Stomach smooth muscle (tissue), 2 donors: ENCODE results near the gene MEF2C.
A peak's percentile ranks its signal among the peaks of the same experiment; 100 is the strongest.
"Not testable (repeated sequence)": the region's sequence is repeated elsewhere in the genome, so short reads cannot be mapped to it uniquely, and the experiment has no call there.

Source experiments
- H3K27ac ChIP-seq: one replicate; pipeline ENCODE4 v1.7.0; 2013; ENCODE audit warnings: mild to moderate bottlenecking, low read length, inconsistent platforms
- H3K27me3 ChIP-seq, 2 donors: one replicate each; pipeline ENCODE4 v1.7.0; 2013; ENCODE audit warnings: low read length in 2 of 2; ENCODE audit not compliant: insufficient read depth in 2 of 2, control insufficient read depth in 1 of 2
- H3K36me3 ChIP-seq, 2 donors: one replicate each; pipeline ENCODE4 v1.7.0; 2013; ENCODE audit warnings: low read length in 2 of 2; ENCODE audit not compliant: control insufficient read depth in 2 of 2, insufficient read depth in 2 of 2
- H3K4me1 ChIP-seq: one replicate; pipeline ENCODE4 v1.7.0; 2013; ENCODE audit warnings: low read length; ENCODE audit not compliant: control insufficient read depth, insufficient read depth
- H3K4me3 ChIP-seq, 2 donors: one replicate each; pipeline ENCODE4 v1.7.0; 2013; ENCODE audit warnings: low read length in 2 of 2
- H3K9ac ChIP-seq, 2 donors: one replicate each; pipeline ENCODE4 v1.7.0; 2013; ENCODE audit warnings: low read length in 2 of 2, mild to moderate bottlenecking in 1 of 2
- H3K9me3 ChIP-seq, 2 donors: one replicate each; pipeline ENCODE4 v1.7.0; 2013; ENCODE audit warnings: low read length in 2 of 2; ENCODE audit not compliant: control insufficient read depth in 2 of 2
- donor health status: healthy.
- donor health status: Pancreatic carcinoma.

The MEF2C gene

GRCh38 chr5:88904478-88904877 is 21.5 kb upstream of the MEF2C start:
- not testable (repeated sequence) for H3K4me3 ChIP-seq, H3K9me3 ChIP-seq, H3K27me3 ChIP-seq, H3K36me3 ChIP-seq, H3K9ac ChIP-seq, H3K4me1 ChIP-seq, H3K27ac ChIP-seq

GRCh38 chr5:88903966-88904365 is 21.0 kb upstream of the MEF2C start:
- H3K27me3 ChIP-seq, H3K27ac ChIP-seq, H3K4me1 ChIP-seq, H3K9me3 ChIP-seq, H3K9ac ChIP-seq, H3K36me3 ChIP-seq, H3K4me3 ChIP-seq: not testable (repeated sequence)

GRCh38 chr5:88901077-88901476 is 18.1 kb upstream of the MEF2C start:
- not testable (repeated sequence) for H3K36me3 ChIP-seq, H3K4me1 ChIP-seq, H3K9ac ChIP-seq, H3K27ac ChIP-seq, H3K9me3 ChIP-seq, H3K4me3 ChIP-seq, H3K27me3 ChIP-seq

DNA sequence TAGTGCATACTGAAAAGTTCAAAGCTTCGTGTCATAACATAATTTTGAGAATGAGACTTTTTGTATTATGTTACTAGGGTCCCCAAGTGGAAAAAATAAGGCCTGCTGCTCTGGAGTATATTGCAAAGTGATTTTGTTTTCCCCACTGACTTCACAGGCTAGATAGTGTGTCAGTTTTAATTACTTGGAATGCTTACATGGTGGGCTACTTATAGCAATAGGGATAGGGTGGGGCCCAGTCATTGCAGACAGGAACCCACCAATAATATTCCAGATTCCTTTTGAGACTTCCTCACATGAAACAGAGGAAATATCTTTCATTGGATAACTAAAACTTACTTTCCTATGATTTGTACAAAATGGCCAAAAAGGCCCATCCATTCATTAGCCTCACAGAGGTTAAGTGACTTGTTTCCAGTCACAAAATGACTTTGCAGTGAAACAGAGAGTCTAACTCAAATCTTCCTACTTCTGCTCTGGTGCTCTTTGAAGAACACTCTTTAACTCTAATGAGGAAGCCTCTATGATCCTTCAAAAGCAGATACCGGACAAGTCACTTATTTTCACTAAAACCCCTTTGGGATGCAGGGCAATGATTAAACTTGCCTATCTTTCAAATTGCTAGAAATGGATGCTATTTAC is 16.2 kb upstream of the MEF2C start:
- Histone ChIP-seq H3K4me3 (no peak overlapping the region), H3K36me3 (no peaks in the 10 kb centered on the region), H3K27ac (no peak overlapping the region), H3K27me3 (no peaks in the 10 kb centered on the region), H3K9me3 (no peaks in the 10 kb centered on the region), H3K4me1 (no peaks in the 10 kb centered on the region), H3K9ac (no peak overlapping the region)

DNA sequence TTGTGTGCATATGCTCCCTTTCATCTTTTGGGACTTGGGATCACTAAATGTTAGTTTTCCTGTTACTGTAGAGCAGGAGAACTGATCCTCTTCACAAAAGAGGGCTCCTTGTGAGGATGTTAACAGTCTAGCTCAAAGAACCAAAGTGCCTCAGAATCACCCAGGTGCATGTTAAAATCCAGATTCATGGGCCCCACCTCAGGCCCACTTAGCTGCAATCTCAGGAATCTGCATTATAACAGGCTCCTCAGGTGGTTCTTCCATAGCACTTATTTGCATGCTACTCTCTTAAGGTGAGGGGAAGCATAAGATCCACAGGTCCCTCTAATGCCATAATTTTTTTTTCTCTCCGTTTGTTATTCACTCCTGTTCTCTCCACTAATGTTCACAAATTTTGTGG is 14.8 kb upstream of the MEF2C start:
- H3K9ac ChIP-seq: no peak overlapping the region
- no peaks in the 10 kb centered on the region for H3K4me1 ChIP-seq
- no peak overlapping the region for H3K27ac ChIP-seq
- no peaks in the 10 kb centered on the region for H3K9me3 ChIP-seq
- no peak overlapping the region for H3K4me3 ChIP-seq
- H3K27me3 ChIP-seq: no peaks in the 10 kb centered on the region
- H3K36me3 ChIP-seq: no peaks in the 10 kb centered on the region

- Histone ChIP-seq H3K36me3 (no peaks in the 10 kb centered on the region), H3K9me3 (no peaks in the 10 kb centered on the region), H3K4me1 (no peaks in the 10 kb centered on the region), H3K4me3 (no peak overlapping the region), H3K27ac (no peak overlapping the region), H3K27me3 (no peaks in the 10 kb centered on the region), H3K9ac (no peak overlapping the region)
These were observed 12.9 kb upstream of the MEF2C start for GRCh38 chr5:88895681-88896501.

DNA sequence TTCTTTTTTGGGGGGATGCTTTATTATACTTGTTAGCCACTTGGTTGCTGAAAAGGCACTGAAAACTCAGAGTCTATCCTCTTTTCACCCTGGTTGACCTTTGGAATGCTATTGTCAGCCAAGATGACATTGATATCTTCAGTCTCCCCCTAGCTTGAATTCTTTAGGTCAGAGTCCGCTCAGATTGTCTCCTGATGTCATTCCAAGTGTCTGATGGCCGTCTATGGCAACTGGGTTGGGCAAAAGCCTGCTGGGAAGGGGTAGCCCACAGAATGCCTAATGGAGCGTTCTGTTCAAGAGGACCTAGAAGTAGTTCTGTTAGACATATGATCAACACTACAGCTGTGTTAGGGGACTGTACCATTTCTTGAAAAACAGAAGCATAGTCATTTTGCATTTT is 9.7 kb upstream of the MEF2C start:
- Histone ChIP-seq H3K36me3 (no peaks in the 10 kb centered on the region), H3K27me3 (no peaks in the 10 kb centered on the region), H3K27ac (no peak overlapping the region), H3K9me3 (no peaks in the 10 kb centered on the region), H3K9ac (no peak overlapping the region), H3K4me3 (no peak overlapping the region), H3K4me1 (no peaks in the 10 kb centered on the region)

DNA sequence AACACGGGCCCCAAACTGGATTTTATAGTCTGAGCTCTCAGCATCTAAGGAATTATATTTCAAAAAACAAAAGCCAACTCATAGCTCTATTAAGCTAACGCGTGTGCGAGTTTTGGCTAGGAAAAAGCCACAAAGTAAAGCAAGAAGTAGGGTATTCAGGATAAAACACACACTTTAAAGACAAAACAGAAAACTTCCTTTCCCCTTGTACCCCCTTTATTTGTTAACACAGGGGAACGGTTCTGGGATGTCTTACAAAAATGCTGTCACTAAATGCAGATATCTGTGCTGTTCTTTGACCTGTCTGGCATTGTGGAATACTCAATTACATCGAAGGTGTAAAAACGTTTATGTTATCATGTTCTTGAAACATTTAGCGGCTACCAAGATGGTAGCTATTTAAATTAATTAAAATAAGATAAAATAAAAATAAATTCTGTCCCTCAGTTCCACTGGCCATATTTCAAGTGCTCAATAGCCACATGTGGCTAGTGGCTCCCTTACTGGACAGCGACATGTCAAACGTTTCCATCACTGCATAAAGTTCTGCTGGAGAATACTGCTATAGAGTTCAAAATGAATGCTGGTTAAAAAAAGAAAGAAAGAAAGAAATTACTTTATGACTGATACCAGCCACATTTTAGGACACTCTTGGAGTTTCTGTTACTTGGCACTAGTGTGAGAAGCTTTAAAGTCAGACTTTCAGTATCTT is 7.2 kb upstream of the MEF2C start:
- Histone ChIP-seq H3K4me3 (peak overlapping the region; percentile 71 to 82), H3K9ac (peak overlapping the region; percentile 81 to 87), H3K9me3 (no peaks in the 10 kb centered on the region), H3K27me3 (no peaks in the 10 kb centered on the region), H3K27ac (peak overlapping the region; percentile 85), H3K4me1 (peaks cover under 1% of the 10 kb centered on the region), H3K36me3 (no peaks in the 10 kb centered on the region)

GRCh38 chr5:88889189-88890069 is 6.4 kb upstream of the MEF2C start:
- no peaks in the 10 kb centered on the region for H3K36me3 ChIP-seq
- H3K9me3 ChIP-seq: no peaks in the 10 kb centered on the region
- peak overlapping the region; percentile 81 to 87 for H3K9ac ChIP-seq
- peak overlapping the region; percentile 71 to 82 for H3K4me3 ChIP-seq
- peak overlapping the region; percentile 85 for H3K27ac ChIP-seq
- H3K27me3 ChIP-seq: no peaks in the 10 kb centered on the region
- peaks cover 4% of the 10 kb centered on the region for H3K4me1 ChIP-seq

GRCh38 chr5:88888848-88889188 is 5.8 kb upstream of the MEF2C start:
- Histone ChIP-seq H3K9ac (peak overlapping the region; percentile 81 to 87), H3K36me3 (no peaks in the 10 kb centered on the region), H3K4me3 (peak overlapping the region; percentile 71 to 82), H3K27me3 (no peaks in the 10 kb centered on the region), H3K9me3 (no peaks in the 10 kb centered on the region), H3K4me1 (peaks cover 4% of the 10 kb centered on the region), H3K27ac (peak overlapping the region; percentile 85)
